ENCODE measurements around the gene SUSD6.

- TF ChIP-seq CTCF (IDR thresholded peaks at IDR 0.05) (no peak), POLR2A (IDR thresholded peaks at IDR 0.05) (no peak)
Observed at GRCh38 chr14:69605738-69606137, 5.7 kb upstream of the SUSD6 start.
